Mesendoderm (in vitro differentiated cells): ENCODE results near the gene CARS1. TPM values are rescaled to one million over a fixed set of nuclear protein-coding genes. Genes with fewer than 3 reads are reported as not detected.

Experiments used
- DNase-seq: peaks from one replicate; pipeline ENCODE4 v3.0.0; 2013
- H2AK5ac ChIP-seq: 2 replicates; pipeline ENCODE4 v1.6.1; 2013; ENCODE audit warnings: low read length, inconsistent platforms
- H2BK120ac ChIP-seq: 2 replicates; pipeline ENCODE4 v1.6.1; 2013; ENCODE audit warnings: low read depth, mild to moderate bottlenecking, low read length, moderate library complexity, mixed read lengths
- H2BK15ac ChIP-seq: replicated peaks from 2 replicates; pipeline ENCODE4 v1.6.1; 2013; ENCODE audit warnings: low read depth, mild to moderate bottlenecking, moderate library complexity
- H2BK5ac ChIP-seq: 2 replicates; pipeline ENCODE4 v1.6.1; 2013; ENCODE audit warnings: low read length, inconsistent platforms
- H3K18ac ChIP-seq: 2 replicates; pipeline ENCODE4 v1.6.1; 2013; ENCODE audit warnings: mild to moderate bottlenecking, low read length, mixed read lengths
- H3K23ac ChIP-seq: one replicate; pipeline ENCODE4 v1.6.1; 2013; ENCODE audit warnings: low read length
- H3K27ac ChIP-seq: 2 replicates; pipeline ENCODE4 v1.5.1; 2013; ENCODE audit warnings: low read depth, mild to moderate bottlenecking, inconsistent platforms, low read length, moderate library complexity
- H3K27me3 ChIP-seq: 2 replicates; pipeline ENCODE4 v1.6.1; 2013; ENCODE audit warnings: low read length, control low read depth, mild to moderate bottlenecking, inconsistent platforms; ENCODE audit not compliant: insufficient read depth, poor library complexity
- H3K36me3 ChIP-seq: 2 replicates; pipeline ENCODE4 v1.6.1; 2013; ENCODE audit warnings: low read length, inconsistent platforms; ENCODE audit not compliant: control insufficient read depth, insufficient read depth
- H3K4ac ChIP-seq: one replicate; pipeline ENCODE4 v1.6.1; 2013; ENCODE audit warnings: low read depth, mild to moderate bottlenecking, low read length, moderate library complexity
- H3K4me1 ChIP-seq: 2 replicates; pipeline ENCODE4 v1.6.1; 2013; ENCODE audit warnings: low read depth, low read length, inconsistent platforms; ENCODE audit not compliant: control insufficient read depth
- H3K4me2 ChIP-seq: 2 replicates; pipeline ENCODE4 v1.6.1; 2013; ENCODE audit warnings: low read length
- H3K4me3 ChIP-seq: 2 replicates; pipeline ENCODE4 v1.5.1; 2013; ENCODE audit warnings: mild to moderate bottlenecking, low read length
- H3K56ac ChIP-seq: one replicate; pipeline ENCODE4 v1.6.1; 2013; ENCODE audit warnings: low read length
- H3K79me1 ChIP-seq: 2 replicates; pipeline ENCODE4 v1.6.1; 2013; ENCODE audit warnings: low read length, inconsistent platforms
- H3K79me2 ChIP-seq: 2 replicates; pipeline ENCODE4 v1.6.1; 2013; ENCODE audit warnings: mild to moderate bottlenecking, low read length; ENCODE audit not compliant: control insufficient read depth, insufficient read depth
- H3K9ac ChIP-seq: 2 replicates; pipeline ENCODE4 v1.6.1; 2013; ENCODE audit warnings: low read length, inconsistent platforms
- H4K5ac ChIP-seq: one replicate; pipeline ENCODE4 v1.6.1; 2013; ENCODE audit warnings: low read length
- H4K8ac ChIP-seq: one replicate; pipeline ENCODE4 v1.6.1; 2013; ENCODE audit warnings: low read depth, mild to moderate bottlenecking, control low read depth, low read length, moderate library complexity
- WGBS: extraction: QIAGEN DNeasy Blood & Tissue Kit; methylation state at CpG from one replicate; pipeline ENCODE4 v1.1.7; 2013; ENCODE audit warnings: low lambda C conversion rate, missing lambda C conversion rate; ENCODE audit not compliant: insufficient coverage; ENCODE audit errors: extremely low coverage; 5-methylcytosine and 5-hydroxymethylcytosine counted together
- polyA plus RNA-seq, 2 experiments: library from polyadenylated mRNA; stranded (reverse); fragments of 200-250 nt; gene quantifications; one replicate each; pipeline ENCODE4 v1.2.3, GENCODE V29; 2013

The CARS1 gene
- 55.2 TPM for polyA plus RNA-seq (2013, experiment 1 of 2)
- polyA plus RNA-seq (2013, experiment 2 of 2), result 55.2 TPM

DNA sequence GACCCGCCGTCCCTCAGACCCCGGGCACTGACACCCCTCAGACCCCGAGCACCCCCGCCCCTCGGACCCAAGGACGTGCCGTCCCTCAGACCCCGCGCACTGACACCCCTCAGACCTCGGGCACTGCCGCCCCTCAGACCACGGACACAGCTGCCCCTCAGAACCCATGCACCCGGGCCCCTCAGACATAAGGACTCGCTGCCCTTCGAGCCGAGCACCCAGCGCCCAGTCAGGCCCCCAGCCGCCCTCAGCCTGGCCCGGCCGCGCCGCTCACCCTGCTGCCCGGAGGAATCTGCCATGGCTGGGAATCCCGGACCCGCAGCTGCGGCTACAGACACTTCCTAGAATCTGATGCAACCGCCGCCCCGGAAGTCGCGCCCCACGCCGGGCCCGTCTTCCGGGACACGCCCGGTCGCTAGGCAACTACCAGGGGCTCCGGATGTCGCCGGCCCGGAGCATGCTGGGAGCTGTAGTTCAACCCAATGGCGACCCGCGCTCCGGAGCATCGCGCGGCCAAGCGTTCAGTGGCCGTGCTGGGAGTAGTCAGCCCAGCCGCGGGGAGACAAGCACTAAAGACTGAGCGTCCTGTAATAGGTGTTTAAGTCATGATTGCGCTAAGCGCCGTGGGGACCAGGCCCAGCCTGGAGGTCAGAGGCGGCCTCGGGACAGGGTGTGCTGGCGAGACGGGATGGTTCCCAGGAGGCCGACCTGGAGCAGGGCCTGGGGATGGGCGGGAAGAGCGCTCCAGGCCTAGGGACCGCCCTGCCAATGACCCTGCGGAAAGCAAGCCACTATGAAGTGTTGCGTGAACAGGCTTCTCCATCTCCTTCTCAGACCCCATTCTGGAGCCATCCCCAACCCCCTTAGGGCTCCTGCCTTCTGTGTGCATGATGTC, at the start of gene CARS1:
CARS1 (minus strand) TSS at position 355 of the 895 bp plus-strand sequence; CDS start at position 299, 56 bp downstream.
- Histone ChIP-seq H2BK120ac (peak within 1 kb of the TSS; percentile 46), H3K4me1 (no peaks in the 10 kb centered on the region), H3K27me3 (no peaks in the 10 kb centered on the region), H3K4me3 (peak within 1 kb of the TSS; percentile 98), H3K18ac (peak within 1 kb of the TSS; percentile 70), H3K36me3 (peaks cover 4% of the 10 kb centered on the region), H3K23ac (peak within 1 kb of the TSS; percentile 48), H3K4me2 (peak within 1 kb of the TSS; percentile 96), H3K56ac (peak within 1 kb of the TSS; percentile 99), H3K4ac (peak within 1 kb of the TSS; percentile 96), H2BK5ac (peak within 1 kb of the TSS; percentile 61), H2AK5ac (peak within 1 kb of the TSS; percentile 23), H3K9ac (peak within 1 kb of the TSS; percentile 92), H3K27ac (peak within 1 kb of the TSS; percentile 50), H2BK15ac (peak within 1 kb of the TSS; percentile 19), H4K8ac (no peak within 1 kb of the TSS), H3K79me1 (peaks cover 30% of the 10 kb centered on the region), H4K5ac (no peak within 1 kb of the TSS), H3K79me2 (peaks cover 43% of the 10 kb centered on the region)
- peak; percentile 97 for DNase-seq
- no CpG with 5 or more reads among the region's 68 CpGs for WGBS

DNA sequence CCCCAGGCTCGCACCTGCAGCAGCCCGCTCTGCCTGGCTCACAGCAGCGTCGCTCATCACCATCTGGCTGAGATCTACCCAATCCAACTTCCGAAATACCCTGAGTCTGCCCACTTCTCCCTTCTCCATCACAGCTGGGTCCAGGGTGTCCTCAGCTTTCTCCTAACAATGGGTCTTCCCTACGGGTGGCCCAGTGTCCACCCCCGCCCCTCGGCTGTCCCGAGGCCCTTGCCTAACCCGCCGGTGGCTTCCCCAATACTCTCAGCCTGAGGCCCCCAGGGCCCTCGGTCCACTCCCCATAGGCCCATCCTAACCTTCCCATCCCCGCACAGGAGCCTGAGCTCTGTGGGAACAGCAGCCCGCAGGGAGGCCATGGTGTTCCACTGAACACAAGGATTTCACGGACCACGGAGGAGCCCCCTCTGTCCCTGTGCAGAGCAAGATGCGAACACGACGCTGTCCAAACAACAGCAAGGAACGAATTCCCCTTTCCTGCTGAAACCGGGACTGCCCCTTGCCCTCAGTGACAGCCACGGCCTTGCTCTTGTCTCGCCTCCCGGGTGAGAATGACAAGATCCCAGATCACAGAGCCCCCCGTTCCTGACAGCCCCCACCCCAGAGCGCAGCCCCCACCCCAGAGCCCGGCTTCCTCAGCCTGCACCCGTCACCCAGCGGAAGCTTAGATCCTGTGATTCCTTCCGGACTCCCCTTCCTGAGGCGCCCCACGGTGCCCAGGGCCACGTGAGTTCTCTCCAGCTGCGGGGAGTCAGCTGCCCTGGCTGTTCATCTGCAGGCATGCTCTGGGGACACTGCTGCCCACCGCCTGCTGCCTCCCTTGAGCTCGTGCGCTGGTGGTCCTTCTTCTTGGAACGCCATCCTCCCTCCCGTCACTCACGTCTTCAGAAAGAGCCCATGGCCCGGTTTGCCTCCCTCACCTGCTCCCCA, 48.8 kb upstream of the CARS1 start:
- no CpG with 5 or more reads among the region's 41 CpGs for WGBS
- H2BK5ac ChIP-seq, result no peak overlapping the region
- H3K4me2 ChIP-seq, result no peak overlapping the region
- H3K18ac ChIP-seq, result no peak overlapping the region
- H3K4me1 ChIP-seq, result no peaks in the 10 kb centered on the region
- no peak overlapping the region for H3K4me3 ChIP-seq
- no peak overlapping the region for H2BK15ac ChIP-seq
- no peak overlapping the region for H3K9ac ChIP-seq
- H2BK120ac ChIP-seq, result no peak overlapping the region
- H3K56ac ChIP-seq, result no peak overlapping the region
- no peaks in the 10 kb centered on the region for H3K27me3 ChIP-seq
- no peaks in the 10 kb centered on the region for H3K36me3 ChIP-seq
- H4K5ac ChIP-seq, result no peak overlapping the region
- no peak for DNase-seq
- no peak overlapping the region for H4K8ac ChIP-seq
- no peak overlapping the region for H3K27ac ChIP-seq
- H3K23ac ChIP-seq, result no peak overlapping the region
- H3K79me2 ChIP-seq, result no peaks in the 10 kb centered on the region
- no peaks in the 10 kb centered on the region for H3K79me1 ChIP-seq
- H2AK5ac ChIP-seq, result no peak overlapping the region
- no peak overlapping the region for H3K4ac ChIP-seq

DNA sequence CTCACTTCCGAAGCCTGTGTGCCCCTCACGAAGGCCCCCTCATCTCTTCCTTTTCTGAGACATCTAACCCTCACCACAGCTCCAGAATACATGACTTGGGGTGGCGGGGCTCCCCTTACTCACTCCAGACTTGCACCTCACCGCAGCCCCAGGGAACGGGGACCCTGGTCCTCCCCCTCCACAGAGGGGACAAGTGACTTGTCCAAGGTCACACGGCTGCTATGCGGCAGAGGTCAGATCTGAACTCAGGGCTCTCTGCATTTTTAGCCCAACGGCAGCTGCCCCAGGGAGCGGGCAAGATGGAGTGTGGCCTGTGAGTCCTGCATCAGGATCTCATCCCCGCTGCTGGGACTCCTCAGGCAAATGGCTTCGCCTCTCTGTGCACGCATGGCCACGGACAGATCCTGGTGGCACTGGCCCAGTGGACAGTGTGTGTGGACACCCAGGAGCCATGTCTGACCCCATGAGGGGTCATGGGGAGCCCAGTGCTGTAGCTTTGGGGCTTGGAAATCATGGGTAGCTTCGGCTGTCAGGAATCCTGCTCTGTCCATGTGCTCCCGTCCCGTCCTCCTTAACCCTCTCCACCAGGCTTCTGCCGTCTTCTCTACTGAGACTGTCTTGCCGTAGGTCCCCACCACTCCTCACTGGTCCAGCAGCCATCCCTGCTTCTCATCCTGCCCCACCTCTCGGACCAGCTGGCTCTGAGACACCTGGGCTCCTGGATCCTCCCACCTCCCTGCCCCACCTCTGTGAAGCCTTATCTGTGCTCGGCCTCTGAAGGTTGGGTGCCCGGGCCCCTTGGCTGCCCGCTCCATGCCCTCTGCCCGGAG, 48.0 kb upstream of the CARS1 start:
- Histone ChIP-seq H4K5ac (no peak overlapping the region), H3K23ac (no peak overlapping the region), H3K4me2 (no peak overlapping the region), H3K27ac (no peak overlapping the region), H2BK5ac (no peak overlapping the region), H3K4me1 (no peaks in the 10 kb centered on the region), H3K4me3 (no peak overlapping the region), H3K18ac (no peak overlapping the region), H3K36me3 (no peaks in the 10 kb centered on the region), H3K9ac (no peak overlapping the region), H3K79me2 (no peaks in the 10 kb centered on the region), H3K4ac (no peak overlapping the region), H3K56ac (no peak overlapping the region), H4K8ac (no peak overlapping the region), H3K27me3 (no peaks in the 10 kb centered on the region), H2AK5ac (no peak overlapping the region), H3K79me1 (no peaks in the 10 kb centered on the region), H2BK15ac (no peak overlapping the region), H2BK120ac (no peak overlapping the region)
- DNase-seq, result no peak
- no CpG with 5 or more reads among the region's 23 CpGs for WGBS

DNA sequence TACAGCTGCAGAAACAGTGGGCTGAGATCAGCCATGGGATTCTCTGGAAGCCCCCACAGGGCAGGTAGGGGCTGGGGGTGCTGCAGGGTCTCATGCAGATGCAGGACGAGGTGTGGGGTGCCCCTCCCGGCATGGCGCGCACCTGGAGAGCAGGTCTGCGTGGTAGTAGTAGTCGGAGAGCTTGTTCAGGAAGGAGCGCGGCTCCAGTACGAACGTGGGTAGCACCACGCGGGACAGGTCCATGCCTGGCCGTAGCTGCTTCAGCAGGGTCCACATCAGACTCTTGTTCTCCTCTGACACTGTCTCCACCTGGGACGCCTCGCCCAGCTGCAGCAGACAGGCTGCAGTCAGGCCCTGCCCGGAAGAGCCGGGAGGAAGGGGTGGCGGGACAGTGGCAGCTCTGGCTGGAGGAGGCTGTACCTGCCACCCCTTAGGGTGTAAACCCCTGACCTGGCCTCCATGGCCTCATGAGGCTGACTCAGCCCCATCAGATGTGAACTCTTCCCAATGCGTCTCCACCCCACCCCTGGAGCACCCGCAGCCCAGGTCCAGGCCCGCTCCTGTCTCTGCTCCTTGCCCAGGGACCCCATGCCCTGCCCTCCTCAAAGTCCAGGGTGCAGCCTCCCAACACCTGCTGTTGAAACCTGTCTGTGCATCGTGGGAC, 47.0 kb upstream of the CARS1 start:
- WGBS, result no CpG with 5 or more reads among the region's 22 CpGs
- H3K79me1 ChIP-seq, result no peaks in the 10 kb centered on the region
- no peak overlapping the region for H3K4ac ChIP-seq
- H3K4me3 ChIP-seq, result no peak overlapping the region
- H3K27ac ChIP-seq, result no peak overlapping the region
- H2BK15ac ChIP-seq, result no peak overlapping the region
- H3K23ac ChIP-seq, result no peak overlapping the region
- H3K79me2 ChIP-seq, result no peaks in the 10 kb centered on the region
- H2AK5ac ChIP-seq, result no peak overlapping the region
- no peak overlapping the region for H2BK5ac ChIP-seq
- no peaks in the 10 kb centered on the region for H3K36me3 ChIP-seq
- H3K9ac ChIP-seq, result no peak overlapping the region
- no peak overlapping the region for H3K18ac ChIP-seq
- DNase-seq, result no peak
- H4K8ac ChIP-seq, result no peak overlapping the region
- H3K56ac ChIP-seq, result no peak overlapping the region
- no peak overlapping the region for H4K5ac ChIP-seq
- H2BK120ac ChIP-seq, result no peak overlapping the region
- no peak overlapping the region for H3K4me2 ChIP-seq
- no peaks in the 10 kb centered on the region for H3K27me3 ChIP-seq
- no peaks in the 10 kb centered on the region for H3K4me1 ChIP-seq

DNA sequence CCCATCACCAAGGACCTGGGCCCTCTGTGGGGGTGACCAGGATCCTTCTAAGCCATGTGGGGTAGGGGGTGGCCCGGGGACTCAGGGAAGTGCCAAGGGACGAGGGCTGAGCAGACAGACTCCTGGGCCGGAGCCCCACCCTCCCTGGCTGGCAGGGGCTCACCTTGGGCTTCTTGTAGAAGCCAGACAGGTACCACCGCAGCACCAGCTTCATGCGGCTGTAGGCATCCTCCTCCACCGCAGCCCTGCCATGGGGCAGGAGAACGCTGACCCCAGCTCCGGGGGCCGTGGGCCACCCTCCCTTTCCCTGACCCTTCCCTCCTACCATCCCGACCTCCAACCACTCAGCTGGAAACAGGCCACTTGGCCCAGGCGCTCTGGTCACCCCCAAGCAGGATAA, 45.9 kb upstream of the CARS1 start:
- H3K4ac ChIP-seq, result no peak overlapping the region
- H4K8ac ChIP-seq, result no peak overlapping the region
- WGBS, result no CpG with 5 or more reads among the region's 11 CpGs
- H3K27ac ChIP-seq, result no peak overlapping the region
- H3K4me3 ChIP-seq, result no peak overlapping the region
- no peak overlapping the region for H2BK5ac ChIP-seq
- H3K23ac ChIP-seq, result no peak overlapping the region
- no peak for DNase-seq
- H3K4me2 ChIP-seq, result no peak overlapping the region
- no peak overlapping the region for H2BK120ac ChIP-seq
- H3K27me3 ChIP-seq, result no peaks in the 10 kb centered on the region
- no peak overlapping the region for H4K5ac ChIP-seq
- H3K79me2 ChIP-seq, result no peaks in the 10 kb centered on the region
- H2AK5ac ChIP-seq, result no peak overlapping the region
- no peaks in the 10 kb centered on the region for H3K4me1 ChIP-seq
- H3K79me1 ChIP-seq, result no peaks in the 10 kb centered on the region
- H3K18ac ChIP-seq, result no peak overlapping the region
- no peaks in the 10 kb centered on the region for H3K36me3 ChIP-seq
- no peak overlapping the region for H3K56ac ChIP-seq
- H3K9ac ChIP-seq, result no peak overlapping the region
- no peak overlapping the region for H2BK15ac ChIP-seq
